ENCODE measurements around the gene ESR1.
"Not testable (repeated sequence)": the region's sequence is repeated elsewhere in the genome, so short reads cannot be mapped to it uniquely, and the experiment has no call there.

GRCh38 chr6:152033765-152034164, 226.3 kb downstream of the ESR1 start:
- not testable (repeated sequence) for TF ChIP-seq CTCF, POLR2A (IDR thresholded peaks at IDR 0.05)
